ENCODE measurements around the gene OCA2.

The OCA2 gene

GRCh38 chr15:28078191-28078719, 20.9 kb downstream of the OCA2 start:
- no peak for DNase-seq

GRCh38 chr15:28075573-28075972, 23.5 kb downstream of the OCA2 start:
- no peak for DNase-seq

GRCh38 chr15:28068930-28069329, 30.2 kb downstream of the OCA2 start:
- no peak for DNase-seq

- no peak for DNase-seq
These were observed 32.9 kb downstream of the OCA2 start for GRCh38 chr15:28066231-28066630.

- DNase-seq = no peak
These were observed 39.1 kb downstream of the OCA2 start for GRCh38 chr15:28060005-28060404.

- DNase-seq = no peak
These were observed 41.0 kb downstream of the OCA2 start for GRCh38 chr15:28058082-28058481.

- no peak for DNase-seq
These were observed 47.0 kb downstream of the OCA2 start for GRCh38 chr15:28051955-28052633.

- DNase-seq = no peak
These were observed 49.5 kb downstream of the OCA2 start for GRCh38 chr15:28049581-28049980.

GRCh38 chr15:28047277-28047676, 51.8 kb downstream of the OCA2 start:
- no peak for DNase-seq

- DNase-seq = no peak
These were observed 54.9 kb downstream of the OCA2 start for GRCh38 chr15:28044121-28044672.

GRCh38 chr15:28043691-28044091, 55.4 kb downstream of the OCA2 start:
- no peak for DNase-seq

- no peak for DNase-seq
These were observed 61.0 kb downstream of the OCA2 start for GRCh38 chr15:28037969-28038590.

- no peak for DNase-seq
These were observed 65.7 kb downstream of the OCA2 start for GRCh38 chr15:28033443-28033842.

GRCh38 chr15:28030801-28031200, 68.3 kb downstream of the OCA2 start:
- DNase-seq = no peak

GRCh38 chr15:28027714-28028076, 71.4 kb downstream of the OCA2 start:
- DNase-seq = no peak

GRCh38 chr15:28026764-28027713, 72.1 kb downstream of the OCA2 start:
- DNase-seq = no peak

- DNase-seq = no peak
These were observed 72.9 kb downstream of the OCA2 start for GRCh38 chr15:28026221-28026620.

GRCh38 chr15:28025413-28025812, 73.7 kb downstream of the OCA2 start:
- no peak for DNase-seq

- no peak for DNase-seq
These were observed 74.2 kb downstream of the OCA2 start for GRCh38 chr15:28024889-28025250.

GRCh38 chr15:28023933-28024888, 74.9 kb downstream of the OCA2 start:
- DNase-seq = no peak

- no peak for DNase-seq
These were observed 75.7 kb downstream of the OCA2 start for GRCh38 chr15:28023422-28023821.

- no peak for DNase-seq
These were observed 76.2 kb downstream of the OCA2 start for GRCh38 chr15:28022961-28023360.
